Thyroid gland (tissue), 4 donors: ENCODE measurements around the gene PPP4R2.

Experiments
- POLR2A ChIP-seq, 2 donors: fragments of 450-650 bp; IDR thresholded peaks; one replicate each; pipeline ENCODE4 v1.6.1; 2017; ENCODE audit warnings: antibody characterized with exemption in 2 of 2, mild to moderate bottlenecking in 2 of 2, moderate library complexity in 1 of 2
- TF ChIP-seq, protein P1 (sequence below), 6 experiments: fragments of 200-600 bp in 3 of 6; fragments of 450-650 bp in 3 of 6; sonication (generic) in 3 of 6; IDR thresholded peaks; one replicate each; pipeline ENCODE4 v1.5.1; 2016 to 2019; ENCODE audit warnings: antibody characterized with exemption in 6 of 6, mild to moderate bottlenecking in 2 of 6, inconsistent platforms in 1 of 6, moderate library complexity in 1 of 6

DNA sequence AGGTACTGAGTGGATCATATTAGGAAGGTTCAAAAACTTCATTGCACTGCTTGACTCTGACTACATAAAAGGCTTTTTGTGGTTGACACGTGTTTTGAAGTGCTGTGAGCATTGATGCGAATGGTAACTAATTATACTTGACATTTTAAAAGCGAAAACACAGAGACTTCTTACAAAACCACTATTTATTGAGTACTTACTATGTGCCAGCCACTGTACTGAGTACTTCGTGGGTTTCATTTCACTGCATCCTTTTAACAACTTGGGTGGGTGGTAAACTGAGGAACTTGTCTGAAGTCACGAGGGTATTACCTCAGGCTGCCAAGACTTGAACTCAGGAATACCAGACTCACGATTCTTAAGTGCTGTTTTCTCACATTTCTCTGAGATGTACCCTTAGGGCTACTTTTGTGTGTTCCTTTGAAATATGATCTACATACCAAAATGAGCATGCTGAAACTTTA, 45.3 kb upstream of the PPP4R2 start:
- TF ChIP-seq POLR2A (IDR thresholded peaks at IDR 0.05), result no peak
- TF ChIP-seq, protein P1, sequence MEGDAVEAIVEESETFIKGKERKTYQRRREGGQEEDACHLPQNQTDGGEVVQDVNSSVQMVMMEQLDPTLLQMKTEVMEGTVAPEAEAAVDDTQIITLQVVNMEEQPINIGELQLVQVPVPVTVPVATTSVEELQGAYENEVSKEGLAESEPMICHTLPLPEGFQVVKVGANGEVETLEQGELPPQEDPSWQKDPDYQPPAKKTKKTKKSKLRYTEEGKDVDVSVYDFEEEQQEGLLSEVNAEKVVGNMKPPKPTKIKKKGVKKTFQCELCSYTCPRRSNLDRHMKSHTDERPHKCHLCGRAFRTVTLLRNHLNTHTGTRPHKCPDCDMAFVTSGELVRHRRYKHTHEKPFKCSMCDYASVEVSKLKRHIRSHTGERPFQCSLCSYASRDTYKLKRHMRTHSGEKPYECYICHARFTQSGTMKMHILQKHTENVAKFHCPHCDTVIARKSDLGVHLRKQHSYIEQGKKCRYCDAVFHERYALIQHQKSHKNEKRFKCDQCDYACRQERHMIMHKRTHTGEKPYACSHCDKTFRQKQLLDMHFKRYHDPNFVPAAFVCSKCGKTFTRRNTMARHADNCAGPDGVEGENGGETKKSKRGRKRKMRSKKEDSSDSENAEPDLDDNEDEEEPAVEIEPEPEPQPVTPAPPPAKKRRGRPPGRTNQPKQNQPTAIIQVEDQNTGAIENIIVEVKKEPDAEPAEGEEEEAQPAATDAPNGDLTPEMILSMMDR (IDR thresholded peaks at IDR 0.05), result no peak
